Kidney (tissue), 14 donors: Measurements from ENCODE around the gene GPER1. TPM values are rescaled to one million over a fixed set of nuclear protein-coding genes. Genes with fewer than 3 reads are reported as not detected.

ENCODE experiments used
- DNase-seq, 5 donors: peaks; one replicate each; pipeline ENCODE4 v3.0.0-alpha.2; 2013 to 2020
- FAIRE-seq: peaks from 2 replicates; lab custom pipeline; 2012; peaks lifted over from hg19 to GRCh38; lab: Jason Lieb, UNC
- H3K27ac ChIP-seq, 2 donors: one replicate each; pipeline ENCODE4 v1.7.0; 2013; ENCODE audit warnings: low read depth in 2 of 2, low read length in 2 of 2, inconsistent platforms in 1 of 2
- H3K27me3 ChIP-seq: one replicate; pipeline ENCODE4 v1.7.1; 2013; ENCODE audit warnings: low read length, inconsistent platforms; ENCODE audit not compliant: control insufficient read depth, insufficient read depth
- H3K36me3 ChIP-seq, 3 donors: one replicate each; pipeline versions ENCODE4 v1.7.0 to v1.7.1; 2013; ENCODE audit warnings: low read length in 3 of 3, control low read depth in 1 of 3, inconsistent platforms in 1 of 3; ENCODE audit not compliant: insufficient read depth in 3 of 3, control insufficient read depth in 2 of 3
- H3K4me1 ChIP-seq, 3 donors: one replicate each; pipeline versions ENCODE4 v1.7.0 to v1.7.1; 2013; ENCODE audit warnings: low read length in 3 of 3, inconsistent platforms in 1 of 3, low read depth in 1 of 3; ENCODE audit not compliant: control insufficient read depth in 2 of 3, insufficient read depth in 2 of 3
- H3K4me3 ChIP-seq, 3 donors: one replicate each; pipeline versions ENCODE4 v1.7.0 to v1.8.1; 2013; ENCODE audit warnings: low read length in 3 of 3, control low read depth in 1 of 3, inconsistent platforms in 1 of 3
- H3K9ac ChIP-seq, 3 donors: one replicate each; pipeline versions ENCODE4 v1.7.0 to v1.7.1; 2013; ENCODE audit warnings: low read length in 3 of 3, control low read depth in 1 of 3, inconsistent platforms in 1 of 3
- H3K9me3 ChIP-seq, 3 donors: one replicate each; pipeline versions ENCODE4 v1.7.0 to v1.7.1; 2013; ENCODE audit warnings: low read length in 3 of 3, control low read depth in 1 of 3, inconsistent platforms in 1 of 3; ENCODE audit not compliant: control insufficient read depth in 2 of 3, insufficient read depth in 1 of 3
- CTCF ChIP-seq: IDR thresholded peaks from 3 replicates; pipeline ENCODE4 v1.5.1; 2012; ENCODE audit warnings: mild to moderate bottlenecking, moderate library complexity, borderline replicate concordance; ENCODE audit not compliant: insufficient read depth; ENCODE audit errors: extremely low read depth
- intact Hi-C: fragments of 100-400 bp; cut with DNase I; formaldehyde crosslinking; loops from one replicate; pipeline ENCODE4 v1.11.1; 2022
- polyA plus RNA-seq: library from polyadenylated mRNA; stranded (reverse); fragments of 350-450 nt; fragmentation: Illumina TruSeq; extraction: RNeasy Lipid Tissue Mini Kit (QIAGEN cat#74804); gene quantifications from one replicate; pipeline ENCODE4 v1.2.3, GENCODE V29; 2014; ENCODE audit warnings: low read depth, low replicate concordance; ENCODE audit not compliant: insufficient read depth
- total RNA-seq: library from RNA; stranded (reverse); fragmentation: NEBNext Ultra II Directional; extraction: Animal tissue kit (Norgen Biotek cat#: 25700); gene quantifications from one replicate; pipeline ENCODE4 v1.2.1, GENCODE V29; 2021
- donor health status: control.
- donor health status: control.
- donor health status: control.
- donor health status: control.
- donor health status: control.
- donor health status: DM: yes; HTN: yes; CAD: no.
- donor health status: Normal renal cell carcinoma (clear cell type).

Gene GPER1
- total and polyA plus RNA-seq, 2 donors from 2014 or later: 4.8 to 5.2 TPM

- H3K9me3 ChIP-seq: no peaks in the 10 kb centered on the region
- DNase-seq (peak in 1 of 5 donors; percentile 60), FAIRE-seq (no peak)
- H3K4me3 ChIP-seq: no peak overlapping the region
- no peaks in the 10 kb centered on the region for H3K27me3 ChIP-seq
- H3K4me1 ChIP-seq: no peaks in the 10 kb centered on the region
- no peak overlapping the region for H3K27ac ChIP-seq
- no peaks in the 10 kb centered on the region for H3K36me3 ChIP-seq
- H3K9ac ChIP-seq: no peak overlapping the region
- no peak for TF ChIP-seq CTCF
- intact Hi-C loops: no loop called here
Observed at GRCh38 chr7:1130021-1130990, 42.4 kb downstream of the GPER1 start.

- H3K9ac ChIP-seq: no peak overlapping the region
- no peak overlapping the region for H3K4me3 ChIP-seq
- no peak overlapping the region for H3K27ac ChIP-seq
- TF ChIP-seq CTCF: no peak
- H3K9me3 ChIP-seq: no peaks in the 10 kb centered on the region
- no peak for FAIRE-seq
- H3K36me3 ChIP-seq: no peaks in the 10 kb centered on the region
- H3K27me3 ChIP-seq: no peaks in the 10 kb centered on the region
- DNase-seq: no peak
- intact Hi-C loops: no loop called here
- H3K4me1 ChIP-seq: peaks cover 0 to under 1% (median 0%) of the 10 kb centered on the region in 3 donors
Observed at GRCh38 chr7:1131471-1132265, 43.8 kb downstream of the GPER1 start.

GRCh38 chr7:1134951-1135350 is 47.0 kb downstream of the GPER1 start:
- intact Hi-C loops: no loop called here
- DNase-seq: no peak
- FAIRE-seq: no peak

More at GRCh38 chr7:1134951-1135350, 47.0 kb downstream of the GPER1 start:
- TF ChIP-seq CTCF: no peak
- Histone ChIP-seq H3K27ac (no peak overlapping the region), H3K4me3 (no peak overlapping the region), H3K9ac (no peak overlapping the region), H3K4me1 (peaks cover 0 to 7% (median 0%) of the 10 kb centered on the region in 3 donors), H3K36me3 (no peaks in the 10 kb centered on the region), H3K27me3 (no peaks in the 10 kb centered on the region), H3K9me3 (no peaks in the 10 kb centered on the region)
